Activated naive CD8-positive, alpha-beta T cell treated with anti-CD3 and anti-CD28 coated beads for 36 hours (primary cell): ENCODE data around the gene TSHZ1. TPM values are rescaled to one million over a fixed set of nuclear protein-coding genes. Genes with fewer than 3 reads are reported as not detected.
A peak's percentile ranks its signal among the peaks of the same experiment; 100 is the strongest.

Source experiments
- DNase-seq: peaks from one replicate; pipeline ENCODE4 v3.0.0; 2021
- H3K27ac Mint-ChIP-seq: one replicate; pipeline ENCODE4 v1.8.0; 2022; ENCODE audit warnings: mild to moderate bottlenecking, moderate library complexity, mixed read lengths
- H3K27me3 Mint-ChIP-seq: one replicate; pipeline ENCODE4 v1.8.0; 2022; ENCODE audit warnings: mild to moderate bottlenecking, mixed read lengths
- H3K36me3 Mint-ChIP-seq: one replicate; pipeline ENCODE4 v1.8.0; 2021; ENCODE audit warnings: mild to moderate bottlenecking, mixed read lengths
- H3K4me1 Mint-ChIP-seq: one replicate; pipeline ENCODE4 v1.8.0; 2021; ENCODE audit warnings: mixed read lengths
- H3K4me3 Mint-ChIP-seq: one replicate; pipeline ENCODE4 v1.8.0; 2022; ENCODE audit warnings: mild to moderate bottlenecking, moderate library complexity, mixed read lengths
- H3K9me3 Mint-ChIP-seq: one replicate; pipeline ENCODE4 v1.8.0; 2022; ENCODE audit warnings: mixed read lengths
- total RNA-seq, 2 experiments: library from RNA; stranded (reverse); gene quantifications; one replicate each; pipeline ENCODE4 v1.2.3, GENCODE V29; 2021

TSHZ1 gene
- total RNA-seq, result 10 to 100 TPM; 11.2 to 11.4 TPM

DNA sequence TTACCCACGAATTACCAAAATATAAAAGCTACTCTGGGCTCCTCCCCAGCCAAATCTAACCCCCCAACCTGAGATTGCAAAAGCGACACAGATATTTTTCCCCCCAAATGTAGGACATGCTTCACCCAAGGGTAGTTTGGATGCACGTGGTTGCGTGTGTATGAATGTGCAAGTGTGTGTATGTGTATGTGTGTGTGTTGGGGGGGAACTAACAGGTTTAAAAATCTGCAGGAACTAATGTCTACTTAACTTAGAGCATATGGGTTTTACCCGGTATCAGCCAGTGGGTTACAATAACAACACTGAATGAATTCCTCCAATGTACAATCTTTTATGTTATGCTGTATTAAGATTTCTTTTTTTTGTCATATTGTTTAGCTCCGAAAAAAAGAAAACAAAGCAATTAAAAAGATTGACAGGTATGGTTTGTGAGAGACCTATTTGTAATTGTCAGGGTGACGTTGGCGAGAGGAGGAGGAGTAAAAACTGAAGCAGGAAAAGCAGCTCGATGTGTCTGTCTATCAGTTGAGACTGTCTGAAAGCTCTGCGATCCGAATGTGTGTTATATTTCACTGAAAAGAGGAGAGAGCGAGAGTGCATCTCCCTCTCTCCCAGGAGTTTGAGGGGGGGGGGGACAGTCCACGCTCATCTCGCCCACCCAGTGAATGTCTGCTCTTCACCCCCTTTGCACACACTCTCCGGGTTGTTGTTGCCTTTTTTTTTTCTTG, at the start of gene TSHZ1:
TSS of gene TSHZ1 (plus strand) at position 524 of the 728 bp plus-strand sequence. CDS start 1,080 bp downstream, outside the sequence.
- peaks cover 11% of the 10 kb centered on the region for H3K36me3 Mint-ChIP-seq
- H3K27me3 Mint-ChIP-seq, result peaks cover 20% of the 10 kb centered on the region
- peak; percentile 52 for DNase-seq
- peaks cover 59% of the 10 kb centered on the region for H3K4me1 Mint-ChIP-seq
- H3K27ac Mint-ChIP-seq, result peak within 1 kb of the TSS; percentile 94
- H3K9me3 Mint-ChIP-seq, result no peaks in the 10 kb centered on the region
- H3K4me3 Mint-ChIP-seq, result peak within 1 kb of the TSS; percentile 95

DNA sequence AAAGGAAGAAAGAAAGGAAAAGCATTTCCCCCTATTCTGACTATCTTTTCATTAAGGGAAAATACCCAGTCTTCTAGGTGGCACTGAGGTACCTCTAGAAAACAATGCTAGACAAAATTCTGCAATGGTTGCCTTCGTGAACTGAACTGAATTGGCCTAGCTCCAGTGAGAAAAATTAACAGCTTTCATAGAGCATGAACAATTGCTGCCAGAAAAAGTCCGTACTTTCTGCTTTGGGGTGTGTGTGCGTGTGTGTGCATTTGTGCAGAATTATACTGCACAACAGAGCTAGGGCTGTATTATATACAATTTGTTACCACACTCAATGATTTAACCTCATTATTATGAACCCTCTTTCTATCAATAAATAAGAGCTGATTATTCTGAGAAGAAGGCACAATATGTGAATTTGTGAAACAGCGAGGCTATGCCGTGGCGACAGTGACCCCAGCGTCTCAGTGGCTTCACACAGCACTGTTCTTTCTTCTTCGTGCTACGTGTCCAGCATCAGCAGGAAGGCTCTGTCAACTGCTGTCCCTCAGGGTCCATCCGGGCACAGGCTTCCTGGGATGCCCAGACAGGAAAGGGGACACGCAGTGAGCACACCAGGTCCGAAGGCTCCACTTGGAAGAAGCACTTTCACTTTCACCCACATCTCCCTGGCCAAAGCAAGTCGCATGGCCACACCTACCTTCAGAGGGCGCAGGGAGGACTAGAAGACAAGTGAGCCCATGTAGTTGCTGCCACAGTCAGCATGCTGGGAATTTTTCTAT, 49.2 kb upstream of the TSHZ1 start:
- Mint-ChIP-seq H3K27me3 (no peaks in the 10 kb centered on the region), H3K4me3 (peak overlapping the region; percentile 74), H3K27ac (no peak overlapping the region), H3K36me3 (no peaks in the 10 kb centered on the region), H3K4me1 (peaks cover 8% of the 10 kb centered on the region), H3K9me3 (no peaks in the 10 kb centered on the region)
- peak; percentile 15 for DNase-seq

GRCh38 chr18:75162467-75162866, 48.1 kb upstream of the TSHZ1 start:
- Mint-ChIP-seq H3K4me1 (peaks cover 8% of the 10 kb centered on the region), H3K36me3 (no peaks in the 10 kb centered on the region)
- no peak for DNase-seq

DNA sequence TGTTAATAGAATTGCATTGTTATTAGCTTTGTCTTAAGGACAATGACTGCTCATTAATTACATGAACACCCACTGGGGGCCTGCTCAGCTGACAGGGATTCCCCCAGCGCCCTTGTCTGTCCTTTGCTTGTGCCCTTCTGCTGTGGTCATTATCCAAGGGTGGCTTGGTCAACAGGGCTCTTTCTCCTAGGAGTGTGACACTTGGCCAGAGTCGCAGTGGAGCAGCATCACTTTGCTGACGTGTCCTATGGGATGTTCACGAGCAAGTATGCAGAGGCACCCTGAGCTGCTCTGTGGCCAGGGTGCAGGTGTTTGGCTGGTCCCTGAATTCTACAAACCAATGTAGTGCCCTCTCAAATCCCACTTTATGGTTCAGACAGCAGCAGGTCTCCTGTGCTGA, 47.6 kb upstream of the TSHZ1 start:
- Mint-ChIP-seq H3K27ac (no peak overlapping the region), H3K36me3 (no peaks in the 10 kb centered on the region)

More at GRCh38 chr18:75162467-75162866, 48.1 kb upstream of the TSHZ1 start:
- Mint-ChIP-seq H3K27ac (no peak overlapping the region), H3K9me3 (no peaks in the 10 kb centered on the region), H3K27me3 (peaks cover 4% of the 10 kb centered on the region), H3K4me3 (no peak overlapping the region)

GRCh38 chr18:75163736-75164135, 46.9 kb upstream of the TSHZ1 start:
- Mint-ChIP-seq H3K4me3 (no peak overlapping the region), H3K9me3 (no peaks in the 10 kb centered on the region), H3K4me1 (peaks cover 8% of the 10 kb centered on the region), H3K27ac (no peak overlapping the region), H3K27me3 (peaks cover 4% of the 10 kb centered on the region), H3K36me3 (no peaks in the 10 kb centered on the region)
- DNase-seq, result no peak

More for the DNA sequence above, 47.6 kb upstream of the TSHZ1 start:
- no peak for DNase-seq
- Mint-ChIP-seq H3K9me3 (no peaks in the 10 kb centered on the region), H3K27me3 (peaks cover 4% of the 10 kb centered on the region), H3K4me3 (no peak overlapping the region), H3K4me1 (peaks cover 8% of the 10 kb centered on the region)

GRCh38 chr18:75164479-75164878, 46.1 kb upstream of the TSHZ1 start:
- no peak for DNase-seq
- Mint-ChIP-seq H3K4me3 (no peak overlapping the region), H3K36me3 (no peaks in the 10 kb centered on the region), H3K27me3 (peaks cover 4% of the 10 kb centered on the region), H3K9me3 (no peaks in the 10 kb centered on the region), H3K4me1 (peaks cover 8% of the 10 kb centered on the region), H3K27ac (no peak overlapping the region)

- H3K36me3 Mint-ChIP-seq, result no peaks in the 10 kb centered on the region
- H3K4me3 Mint-ChIP-seq, result no peak overlapping the region
- DNase-seq, result no peak
- no peaks in the 10 kb centered on the region for H3K9me3 Mint-ChIP-seq
- H3K27ac Mint-ChIP-seq, result no peak overlapping the region
- peaks cover 8% of the 10 kb centered on the region for H3K4me1 Mint-ChIP-seq
- H3K27me3 Mint-ChIP-seq, result peaks cover 4% of the 10 kb centered on the region
Measured at GRCh38 chr18:75165926-75166325, 44.7 kb upstream of the TSHZ1 start.

GRCh38 chr18:75167137-75167536, 43.5 kb upstream of the TSHZ1 start:
- H3K4me3 Mint-ChIP-seq, result no peak overlapping the region
- no peaks in the 10 kb centered on the region for H3K9me3 Mint-ChIP-seq
- H3K27ac Mint-ChIP-seq, result no peak overlapping the region
- DNase-seq, result no peak
- H3K36me3 Mint-ChIP-seq, result no peaks in the 10 kb centered on the region
- no peaks in the 10 kb centered on the region for H3K4me1 Mint-ChIP-seq
- peaks cover 4% of the 10 kb centered on the region for H3K27me3 Mint-ChIP-seq

GRCh38 chr18:75167759-75168618, 42.6 kb upstream of the TSHZ1 start:
- DNase-seq, result no peak
- Mint-ChIP-seq H3K9me3 (no peaks in the 10 kb centered on the region), H3K4me1 (peaks cover under 1% of the 10 kb centered on the region), H3K4me3 (no peak overlapping the region), H3K27me3 (peaks cover 4% of the 10 kb centered on the region), H3K36me3 (no peaks in the 10 kb centered on the region), H3K27ac (no peak overlapping the region)

DNA sequence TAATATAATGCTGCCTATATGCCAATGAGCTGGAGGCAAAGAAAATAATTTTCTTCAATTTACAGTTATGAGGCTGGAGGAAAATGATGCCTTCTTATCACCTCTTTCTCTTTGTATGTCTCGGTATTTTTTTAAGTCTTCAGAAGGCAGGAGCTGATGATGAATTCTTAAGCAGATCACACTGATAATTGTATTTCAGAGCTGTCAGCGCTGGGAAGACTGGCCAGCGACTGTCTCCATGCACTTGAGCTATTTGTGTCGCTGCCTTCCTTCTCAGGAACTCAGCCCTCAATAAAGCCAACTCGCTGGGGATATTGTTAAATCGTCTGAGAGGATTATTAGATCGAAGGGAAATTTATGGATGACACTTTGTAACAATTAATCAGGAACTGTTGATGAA, 42.0 kb upstream of the TSHZ1 start:
- no peak overlapping the region for H3K4me3 Mint-ChIP-seq
- DNase-seq, result no peak
- H3K9me3 Mint-ChIP-seq, result no peaks in the 10 kb centered on the region
- H3K27me3 Mint-ChIP-seq, result peaks cover 4% of the 10 kb centered on the region
- no peaks in the 10 kb centered on the region for H3K36me3 Mint-ChIP-seq
- peaks cover 6% of the 10 kb centered on the region for H3K4me1 Mint-ChIP-seq
- H3K27ac Mint-ChIP-seq, result no peak overlapping the region

DNA sequence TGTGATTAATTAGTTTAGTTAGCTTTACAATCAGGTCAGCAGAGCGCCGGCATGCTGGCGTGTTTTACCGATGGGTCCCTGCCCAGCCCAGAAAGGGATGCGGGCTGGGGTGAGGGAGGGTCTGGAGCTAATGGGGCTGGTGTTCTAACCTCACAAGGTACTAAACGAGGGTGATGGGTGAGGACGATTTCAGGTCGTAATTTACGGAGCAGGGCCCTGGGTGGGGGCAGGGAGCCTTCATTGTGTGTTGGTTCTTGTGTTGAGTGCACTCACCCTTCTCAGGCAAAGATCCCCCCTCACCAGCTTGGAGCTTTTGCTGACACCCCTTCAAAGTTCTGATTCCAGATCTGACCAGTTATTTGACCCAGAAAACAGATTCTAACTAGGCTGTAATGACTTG, 41.2 kb upstream of the TSHZ1 start:
- H3K27ac Mint-ChIP-seq, result no peak overlapping the region
- peaks cover 4% of the 10 kb centered on the region for H3K27me3 Mint-ChIP-seq
- DNase-seq, result no peak
- H3K4me1 Mint-ChIP-seq, result peaks cover 11% of the 10 kb centered on the region
- no peaks in the 10 kb centered on the region for H3K9me3 Mint-ChIP-seq
- H3K36me3 Mint-ChIP-seq, result no peaks in the 10 kb centered on the region
- H3K4me3 Mint-ChIP-seq, result no peak overlapping the region

DNA sequence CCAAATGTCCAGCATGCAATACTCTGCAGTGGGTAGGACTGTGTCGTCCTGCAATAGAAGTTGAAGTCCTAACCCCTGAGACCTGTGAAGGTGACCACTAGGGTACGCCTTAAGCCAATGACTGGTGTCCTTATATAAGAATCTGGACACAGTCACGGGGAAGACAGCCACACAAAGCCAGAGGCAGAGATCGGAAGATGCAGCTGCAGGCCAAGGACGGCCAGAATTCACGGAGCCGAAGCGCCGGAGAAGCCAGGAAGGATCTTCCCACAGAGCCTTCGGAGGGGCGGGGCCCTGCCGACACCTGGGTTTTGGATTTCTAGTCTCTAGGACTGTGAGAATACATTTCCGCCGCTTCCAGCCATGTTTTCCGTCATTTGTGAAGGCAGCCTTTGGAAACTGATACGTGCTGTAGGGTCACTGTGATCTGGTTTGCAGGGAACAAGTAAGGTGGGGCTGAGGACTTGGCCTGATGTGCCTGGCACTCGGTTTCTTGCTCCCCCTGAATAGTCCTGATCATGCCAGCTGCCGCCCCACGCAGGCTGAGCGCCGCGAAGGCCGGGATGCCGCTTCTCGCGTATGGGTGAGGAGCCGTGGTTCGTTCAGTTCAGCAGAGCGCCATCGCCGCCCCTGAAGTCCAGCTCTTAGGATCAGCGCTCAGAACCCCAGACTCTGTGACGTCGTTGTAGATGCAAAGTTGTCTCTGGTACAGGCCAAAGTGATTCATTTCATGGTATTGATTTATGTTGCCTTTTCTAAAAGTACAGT, 40.4 kb upstream of the TSHZ1 start:
- Mint-ChIP-seq H3K9me3 (no peaks in the 10 kb centered on the region), H3K36me3 (no peaks in the 10 kb centered on the region), H3K27me3 (peaks cover 4% of the 10 kb centered on the region), H3K4me1 (peaks cover 11% of the 10 kb centered on the region), H3K4me3 (no peak overlapping the region), H3K27ac (no peak overlapping the region)
- no peak for DNase-seq

DNA sequence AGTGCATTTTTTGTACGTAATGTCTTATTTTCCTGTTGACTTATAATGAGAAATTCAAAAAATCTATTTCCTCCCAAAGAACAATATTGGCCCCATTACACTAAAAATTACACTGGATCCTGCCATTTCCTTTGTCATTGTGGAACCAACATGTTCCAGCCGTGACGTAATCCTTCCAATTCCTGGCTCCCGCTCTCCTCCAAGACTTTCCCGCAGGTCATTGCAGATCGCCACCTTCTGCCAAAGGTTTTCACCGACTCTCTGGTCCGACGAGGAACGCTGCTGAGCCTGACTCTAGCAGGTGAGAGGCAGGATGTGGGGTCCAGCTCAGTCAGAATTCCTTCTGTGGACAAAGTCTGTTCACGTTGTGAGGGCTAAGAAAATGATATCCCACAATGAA, 39.7 kb upstream of the TSHZ1 start:
- Mint-ChIP-seq H3K27ac (no peak overlapping the region), H3K36me3 (no peaks in the 10 kb centered on the region), H3K27me3 (peaks cover 4% of the 10 kb centered on the region), H3K4me3 (no peak overlapping the region), H3K4me1 (peaks cover 11% of the 10 kb centered on the region), H3K9me3 (no peaks in the 10 kb centered on the region)
- no peak for DNase-seq

DNA sequence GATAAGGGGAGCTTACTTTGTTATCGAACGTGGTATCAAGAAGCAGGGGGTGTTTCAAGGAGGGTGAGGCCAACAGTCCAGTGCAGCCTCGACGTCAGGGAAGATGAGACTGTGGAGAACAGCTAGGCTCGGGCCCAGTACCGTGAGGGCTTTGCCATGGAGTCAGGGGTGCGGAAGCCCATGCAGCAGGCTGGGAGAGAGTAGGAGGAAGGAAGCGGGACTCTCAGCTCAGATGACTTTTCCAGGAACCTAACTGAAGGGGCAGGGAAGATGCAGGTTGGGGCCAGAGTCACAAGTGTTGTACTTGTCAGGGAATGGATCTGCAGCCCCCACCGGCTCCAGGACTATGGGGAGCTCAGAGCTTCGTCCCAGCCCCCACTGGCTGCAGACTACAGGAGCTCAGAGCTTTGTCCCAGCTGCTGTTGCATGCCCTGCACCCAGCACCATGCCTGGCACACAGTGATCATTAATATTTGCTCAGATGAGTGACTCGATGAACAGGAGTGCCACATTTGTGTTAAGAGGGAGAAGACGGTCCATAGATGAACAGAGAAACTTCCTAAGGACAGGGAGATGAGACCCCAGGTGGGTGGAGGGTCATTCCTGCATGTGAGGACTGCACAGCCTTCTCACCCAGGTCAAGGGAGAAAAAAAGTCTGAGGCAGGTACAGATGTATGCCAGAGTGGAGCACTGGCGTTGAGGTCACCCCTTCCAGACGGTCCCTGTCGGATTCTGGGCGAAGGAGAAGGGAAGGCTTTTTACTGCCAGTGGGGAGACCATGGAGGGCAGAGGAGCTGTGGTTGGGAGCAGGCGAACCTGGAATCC, 38.1 kb upstream of the TSHZ1 start:
- DNase-seq, result no peak
- Mint-ChIP-seq H3K4me1 (peaks cover 11% of the 10 kb centered on the region), H3K27ac (no peak overlapping the region), H3K4me3 (no peak overlapping the region), H3K27me3 (no peaks in the 10 kb centered on the region), H3K9me3 (no peaks in the 10 kb centered on the region), H3K36me3 (no peaks in the 10 kb centered on the region)
